Activated effector memory CD4-positive, alpha-beta T cell treated with anti-CD3 and anti-CD28 coated beads, Interleukin-2, amount 50 U/mL, for 16 hours (primary cell): ENCODE data around the gene TMEM175.

Source experiments
- DNase-seq: peaks from one replicate; pipeline ENCODE4 v3.0.0-alpha.2; 2020

TMEM175 gene

DNA sequence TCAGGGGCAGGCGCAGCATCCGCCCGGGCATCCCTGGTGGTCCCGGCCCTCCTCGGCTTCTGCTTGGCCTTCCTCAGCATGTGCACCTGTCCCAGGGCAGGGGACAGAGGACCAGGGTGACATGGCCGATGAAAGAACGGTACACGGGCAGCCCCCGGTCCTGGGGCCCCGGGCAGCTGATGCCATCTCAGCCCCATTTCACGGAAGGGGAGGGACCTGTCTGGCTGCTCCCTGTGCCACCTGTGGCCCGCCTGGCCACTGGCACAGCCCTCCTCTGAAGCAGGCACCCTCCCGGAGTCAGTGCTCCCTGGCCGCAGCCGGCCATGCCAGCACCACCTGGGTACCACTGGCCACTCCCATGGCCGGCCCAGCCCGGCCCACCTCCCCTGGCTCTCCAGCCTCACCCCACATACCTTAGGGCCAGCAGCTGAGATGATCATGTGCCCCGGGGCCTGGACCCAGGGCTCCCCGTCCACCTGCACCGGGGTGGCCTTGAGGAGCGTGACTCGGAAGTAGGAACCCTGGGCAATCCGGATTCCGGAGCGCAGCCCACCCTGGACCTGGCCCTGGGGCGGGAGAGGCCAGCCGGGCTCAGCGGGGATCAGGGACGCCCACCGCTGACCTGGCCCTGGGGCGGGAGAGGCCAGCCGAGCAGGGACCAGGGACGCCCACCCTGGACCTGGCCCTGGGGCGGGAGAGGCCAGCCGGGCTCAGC lies 28.5 kb downstream of the TMEM175 start:
- no peak for DNase-seq

DNA sequence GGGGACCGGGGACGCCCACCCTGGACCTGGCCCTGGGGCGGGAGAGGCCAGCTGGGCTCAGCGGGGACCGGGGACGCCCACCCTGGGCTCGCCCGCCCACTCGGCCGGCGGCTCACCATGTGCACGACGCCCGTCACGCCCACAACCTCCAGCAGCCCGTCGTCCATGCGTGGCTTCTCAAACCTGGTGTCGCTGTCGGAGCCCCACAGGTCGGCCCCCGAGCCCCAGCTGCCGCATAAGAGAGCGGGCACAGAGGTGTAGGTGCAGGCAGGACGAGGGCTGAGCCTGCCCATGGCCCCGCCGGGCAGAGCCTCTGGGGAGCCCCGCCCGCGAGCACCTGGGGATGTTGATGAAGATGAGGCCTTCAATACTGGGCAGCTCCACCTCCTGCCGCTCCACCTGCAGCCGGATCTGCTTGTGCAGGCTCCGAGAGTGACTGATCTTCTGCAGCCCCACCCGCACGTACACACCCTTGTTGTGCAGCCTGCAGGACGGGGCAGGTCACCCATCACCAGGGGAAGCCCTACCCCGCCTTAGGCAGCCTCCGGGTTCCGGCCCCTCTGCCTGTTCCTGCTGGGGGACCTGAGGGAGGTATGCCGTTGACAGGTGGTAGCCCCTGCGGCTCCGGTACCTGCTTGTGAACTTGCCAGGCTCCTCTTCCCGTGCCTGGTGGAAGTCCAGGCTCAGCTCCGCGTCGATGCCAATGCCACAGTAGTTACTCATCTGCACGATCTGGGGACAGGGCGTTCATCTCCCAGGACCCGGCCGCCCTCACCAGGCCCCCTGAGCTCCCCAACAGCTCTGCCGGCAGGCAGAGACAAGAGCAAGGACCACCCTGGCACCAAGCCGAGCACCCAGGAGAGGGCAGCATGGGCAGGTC lies 29.3 kb downstream of the TMEM175 start:
- no peak for DNase-seq

DNA sequence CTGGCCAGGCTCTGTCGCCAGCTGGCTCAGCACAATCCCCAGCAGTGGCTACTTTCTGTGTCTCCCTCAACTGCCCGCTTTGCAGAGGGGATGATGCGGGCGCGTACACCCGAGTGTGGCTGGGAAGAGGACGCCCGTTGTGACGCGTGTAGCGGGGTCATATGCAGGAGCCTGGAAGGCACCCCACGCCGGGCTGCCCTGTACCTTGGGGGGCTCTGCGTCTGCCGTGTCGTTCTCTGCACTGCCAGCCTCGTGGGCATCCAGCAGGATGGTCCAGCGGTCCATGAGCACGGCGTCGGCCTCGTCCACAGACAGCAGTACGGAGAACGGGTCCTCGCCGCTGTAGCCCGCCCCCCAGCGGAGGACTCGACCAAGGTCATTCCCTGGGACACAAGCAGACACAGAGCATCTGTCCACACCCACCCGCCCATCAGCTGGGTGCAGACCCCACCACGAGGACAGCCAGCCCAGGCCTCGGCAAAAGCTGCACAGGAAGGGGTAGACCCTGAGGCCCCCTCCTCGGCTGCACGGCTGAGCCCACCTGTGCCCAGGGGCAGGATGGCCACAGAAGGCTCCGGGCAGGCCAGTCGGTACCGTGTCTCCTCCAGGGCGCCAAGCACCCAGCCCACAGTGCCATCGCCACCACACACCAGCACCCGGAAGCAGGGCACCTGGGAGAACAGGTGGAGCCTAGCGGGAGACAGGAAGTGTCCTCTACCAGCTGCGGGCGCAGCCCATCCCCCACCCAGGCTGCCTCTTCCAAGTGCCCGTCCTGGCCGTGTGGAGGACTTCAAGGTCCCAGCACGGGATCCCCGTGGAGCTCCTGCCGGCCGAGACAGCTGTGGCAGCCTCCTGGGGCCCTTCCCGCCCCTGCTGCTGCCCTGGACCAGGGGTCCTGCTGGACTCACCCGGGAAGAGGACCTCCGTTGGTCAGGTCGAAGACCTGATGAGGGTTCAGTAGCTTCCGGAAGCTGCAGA lies 30.3 kb downstream of the TMEM175 start:
- no peak for DNase-seq

DNA sequence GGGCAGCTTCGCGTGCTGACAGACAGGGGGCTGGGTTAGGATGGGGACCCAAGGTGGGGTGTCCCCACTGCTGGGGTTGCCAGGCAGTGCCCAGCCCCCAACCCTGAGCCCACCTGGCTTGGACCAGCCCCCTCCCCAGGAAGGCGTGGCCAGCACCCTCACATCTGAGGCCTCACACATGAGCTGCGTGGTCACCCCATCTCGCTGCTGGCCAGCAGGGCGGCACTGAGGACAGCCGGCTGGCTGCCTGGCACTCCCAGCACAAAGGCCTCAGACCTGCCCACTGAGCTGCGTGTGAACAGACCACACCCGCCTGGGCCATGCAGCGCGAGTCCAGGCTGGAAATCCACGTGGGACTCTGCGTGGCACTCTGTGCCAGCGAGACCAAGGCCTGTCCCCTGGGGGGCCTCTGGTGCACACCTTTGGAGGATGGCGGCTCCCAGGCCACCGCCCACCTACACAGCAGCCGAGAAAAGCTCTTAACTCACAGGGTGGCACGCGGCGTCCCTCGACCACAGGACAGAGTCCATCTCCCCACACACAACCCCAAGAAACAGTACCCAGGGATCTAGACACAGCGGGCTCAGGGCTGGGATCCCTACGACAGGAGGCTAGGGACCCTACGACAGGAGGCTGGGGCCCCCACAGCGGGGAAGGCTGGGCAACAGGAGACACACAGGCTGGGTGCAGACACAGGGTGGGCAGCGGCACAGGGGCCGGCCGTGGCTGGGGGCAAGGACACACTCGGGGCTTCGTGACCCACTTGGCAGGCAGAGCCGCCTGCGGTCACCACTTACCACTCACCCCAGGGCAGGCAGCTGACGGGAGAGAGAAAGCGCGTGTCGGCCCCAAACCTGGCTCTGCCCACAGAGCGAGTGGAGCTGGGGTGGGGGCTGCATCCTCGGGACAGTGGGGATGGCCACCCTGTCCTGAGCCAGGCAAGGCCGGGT lies 31.3 kb downstream of the TMEM175 start:
- no peak for DNase-seq

DNA sequence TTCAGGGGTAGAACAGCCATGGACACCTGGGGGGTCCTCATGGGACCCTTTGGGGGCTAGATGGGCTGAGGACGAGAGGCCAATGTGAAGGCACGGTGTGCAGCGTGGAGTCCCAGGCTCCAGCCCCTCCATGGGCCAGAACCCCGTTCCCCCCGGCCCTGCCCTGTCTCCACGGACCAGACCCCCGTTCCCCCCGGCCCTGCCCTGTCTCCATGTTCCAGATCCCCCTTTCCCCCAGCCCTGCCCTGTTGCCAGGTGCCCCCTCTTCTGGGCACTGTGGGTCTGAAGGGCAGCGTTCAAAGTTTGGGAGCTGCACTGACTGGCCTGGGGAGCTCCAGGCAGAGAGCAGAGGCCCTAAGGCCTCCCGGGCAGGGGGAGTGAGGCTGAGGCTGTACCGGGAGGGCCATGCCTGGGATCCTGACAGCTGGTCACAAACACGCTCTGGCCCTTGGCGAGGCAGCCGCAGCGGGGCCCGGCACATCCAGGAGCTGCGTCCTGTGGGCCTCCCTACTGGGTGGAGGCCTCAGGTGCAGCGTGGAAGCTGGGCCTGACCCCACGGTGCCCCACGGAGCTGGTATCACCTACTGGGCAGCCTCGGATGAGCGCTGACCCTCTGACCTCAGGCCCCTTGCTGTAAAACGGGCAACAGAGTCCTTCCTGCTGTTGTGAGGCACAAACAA lies 32.2 kb downstream of the TMEM175 start:
- DNase-seq, result no peak

DNA sequence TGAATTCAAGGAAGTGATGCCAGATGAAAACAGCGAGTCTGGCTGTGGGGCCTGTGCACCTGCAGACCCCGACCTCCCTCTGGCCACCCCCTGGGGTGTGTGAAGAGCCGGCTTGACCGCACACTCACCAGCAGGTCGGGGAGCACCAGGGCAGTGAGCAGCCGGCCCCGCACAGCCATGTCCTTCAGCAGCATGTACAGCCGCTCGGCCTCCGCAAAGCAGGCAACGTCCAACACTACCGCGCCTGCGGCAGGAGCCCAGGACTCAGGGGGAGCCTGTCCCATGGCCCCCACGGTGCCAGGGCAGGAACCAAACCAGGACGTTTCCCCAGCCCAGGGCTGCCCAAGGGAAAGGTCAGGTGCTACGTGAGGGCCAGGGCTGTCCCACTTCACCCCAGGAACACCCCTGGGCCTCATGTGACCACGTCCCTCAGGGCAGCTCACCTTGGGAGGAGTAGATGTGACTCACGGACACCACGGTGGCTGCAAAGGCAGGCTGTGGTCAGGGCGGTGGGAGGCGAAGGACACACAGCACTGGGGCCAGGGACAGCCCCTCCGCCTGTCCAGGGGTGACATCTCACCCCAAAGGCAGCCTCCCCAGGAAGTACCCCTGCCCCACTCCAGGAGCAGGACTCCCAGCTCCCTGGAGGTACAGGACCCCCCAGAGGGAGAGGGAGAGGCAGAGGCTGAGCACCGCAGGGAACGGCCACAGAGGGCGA lies 32.9 kb downstream of the TMEM175 start:
- peak; percentile 60 for DNase-seq

DNA sequence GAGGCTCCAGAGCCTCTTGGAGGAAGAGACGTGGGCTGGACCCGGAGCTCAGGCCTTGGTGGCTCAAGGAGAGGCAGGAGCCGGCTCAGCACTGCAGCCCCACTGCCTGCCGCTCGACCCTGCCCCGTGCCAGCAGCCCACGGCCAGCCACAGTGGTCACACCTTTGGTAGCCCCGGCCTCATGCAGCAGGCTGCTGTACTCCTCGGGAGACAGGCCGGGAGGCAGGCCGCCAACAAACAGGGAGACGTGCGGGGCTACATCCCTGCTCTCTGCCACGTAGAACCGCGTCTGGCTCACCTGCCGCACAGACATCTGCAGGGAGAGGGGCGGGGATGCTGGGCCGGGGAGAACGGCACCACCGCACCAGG lies 33.5 kb downstream of the TMEM175 start:
- DNase-seq, result no peak

DNA sequence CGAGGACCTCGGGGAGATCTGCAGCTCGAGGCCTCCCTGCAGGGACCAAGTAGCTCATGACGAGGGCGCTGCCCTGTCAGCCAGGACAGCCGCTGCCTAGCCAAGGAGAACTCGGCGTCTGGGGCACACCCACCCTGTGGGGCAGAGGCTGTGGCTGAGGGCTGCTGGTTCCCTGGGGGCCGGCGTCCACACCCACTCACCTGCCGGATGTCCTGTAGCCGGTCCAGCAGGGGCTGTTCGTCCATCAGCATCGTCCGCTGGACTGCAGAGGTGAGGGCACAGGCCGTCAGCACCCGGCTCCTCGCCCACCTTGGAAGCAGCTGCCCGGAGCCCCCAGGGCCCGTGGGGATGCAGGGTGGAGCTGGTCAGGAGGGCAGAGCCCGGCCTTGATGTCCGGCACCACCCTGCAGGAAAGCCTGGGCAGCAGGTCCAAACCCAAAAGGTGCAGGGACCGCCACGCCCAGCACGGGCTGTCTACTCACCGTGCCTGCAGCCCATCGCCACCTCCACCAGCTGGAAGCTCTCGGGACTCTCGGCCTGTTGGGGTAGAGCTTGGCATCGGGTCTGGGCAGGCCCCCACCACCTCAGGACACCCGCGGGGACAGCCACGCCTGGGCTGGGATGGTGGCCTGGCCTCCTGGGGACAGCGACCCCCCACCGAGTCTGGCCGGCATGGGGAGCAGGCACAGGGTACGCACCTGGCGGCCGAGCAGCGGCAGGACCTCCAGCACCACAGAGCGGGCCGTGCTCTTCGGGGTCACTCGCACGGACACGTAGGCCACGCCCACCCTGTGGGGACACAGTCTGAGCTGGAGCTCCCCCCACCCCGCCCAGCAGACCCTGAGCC lies 34.2 kb downstream of the TMEM175 start:
- no peak for DNase-seq

DNA sequence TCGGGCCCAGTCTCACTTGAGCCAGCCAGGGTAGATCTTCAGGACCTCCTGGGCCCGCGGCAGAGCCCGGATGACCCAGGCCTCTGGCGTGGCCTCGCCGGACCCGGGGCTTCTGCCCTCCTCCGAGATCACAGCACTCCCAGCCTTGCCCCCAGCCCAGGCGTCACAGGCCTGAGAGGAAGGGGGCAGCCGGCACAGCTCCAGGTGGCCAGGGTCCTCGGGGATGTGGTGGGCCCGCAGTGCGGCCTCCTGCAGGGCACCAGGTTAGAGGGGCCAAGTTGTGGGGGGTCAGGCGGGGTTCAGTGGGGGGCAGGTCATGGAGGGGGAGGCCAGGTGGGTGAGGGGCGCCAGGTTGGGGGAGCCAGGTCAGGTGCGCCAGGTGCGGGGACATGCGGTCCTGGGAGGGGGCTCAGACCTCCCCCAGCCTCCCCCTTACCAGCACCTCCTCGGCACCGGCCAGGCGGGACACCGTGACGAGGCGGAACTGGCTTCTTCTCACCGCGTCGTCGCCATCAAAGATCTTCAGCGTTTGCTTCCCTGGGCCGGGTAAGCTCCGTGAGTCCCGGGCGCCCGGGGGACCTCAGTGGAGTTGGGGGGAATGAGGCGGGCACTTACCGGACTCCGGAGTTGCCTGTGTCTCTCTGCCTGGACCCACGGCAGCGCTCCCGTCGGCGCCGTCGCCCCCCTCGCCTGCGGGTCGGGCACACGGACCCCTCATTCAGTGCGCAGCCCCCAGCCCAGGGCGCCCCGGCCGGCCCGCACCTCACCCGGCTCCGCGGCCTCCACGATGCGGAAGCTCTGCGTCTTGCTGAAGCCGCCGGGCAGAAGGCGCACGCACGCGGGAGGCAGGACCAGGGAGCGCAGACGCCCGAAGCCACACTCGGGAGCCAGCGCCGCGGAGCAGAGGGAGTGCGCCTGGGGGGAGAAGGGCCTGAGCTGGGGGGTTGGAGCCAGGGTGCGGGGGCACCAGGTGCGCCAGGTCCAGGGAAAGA lies 35.1 kb downstream of the TMEM175 start:
- no peak for DNase-seq

DNA sequence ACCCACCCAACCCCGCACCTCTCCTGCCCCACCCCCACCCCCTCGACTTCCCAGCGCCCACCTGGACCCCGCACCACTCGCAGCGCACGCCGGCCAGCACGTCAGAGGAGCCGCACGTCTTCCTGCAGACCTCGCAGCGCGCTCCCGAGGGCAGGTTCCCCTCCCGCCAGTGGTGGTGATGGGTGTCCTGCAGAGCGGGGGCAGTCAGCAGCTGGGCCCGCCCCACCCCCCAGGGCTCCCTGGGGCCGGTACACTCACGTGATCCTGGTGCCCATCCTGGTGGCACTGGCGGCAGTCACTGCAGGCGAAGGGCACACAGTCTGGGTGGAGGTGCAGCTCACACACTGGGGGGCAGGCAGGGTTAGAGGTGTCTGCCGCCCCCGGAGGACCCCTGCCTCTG lies 36.0 kb downstream of the TMEM175 start:
- DNase-seq, result no peak

DNA sequence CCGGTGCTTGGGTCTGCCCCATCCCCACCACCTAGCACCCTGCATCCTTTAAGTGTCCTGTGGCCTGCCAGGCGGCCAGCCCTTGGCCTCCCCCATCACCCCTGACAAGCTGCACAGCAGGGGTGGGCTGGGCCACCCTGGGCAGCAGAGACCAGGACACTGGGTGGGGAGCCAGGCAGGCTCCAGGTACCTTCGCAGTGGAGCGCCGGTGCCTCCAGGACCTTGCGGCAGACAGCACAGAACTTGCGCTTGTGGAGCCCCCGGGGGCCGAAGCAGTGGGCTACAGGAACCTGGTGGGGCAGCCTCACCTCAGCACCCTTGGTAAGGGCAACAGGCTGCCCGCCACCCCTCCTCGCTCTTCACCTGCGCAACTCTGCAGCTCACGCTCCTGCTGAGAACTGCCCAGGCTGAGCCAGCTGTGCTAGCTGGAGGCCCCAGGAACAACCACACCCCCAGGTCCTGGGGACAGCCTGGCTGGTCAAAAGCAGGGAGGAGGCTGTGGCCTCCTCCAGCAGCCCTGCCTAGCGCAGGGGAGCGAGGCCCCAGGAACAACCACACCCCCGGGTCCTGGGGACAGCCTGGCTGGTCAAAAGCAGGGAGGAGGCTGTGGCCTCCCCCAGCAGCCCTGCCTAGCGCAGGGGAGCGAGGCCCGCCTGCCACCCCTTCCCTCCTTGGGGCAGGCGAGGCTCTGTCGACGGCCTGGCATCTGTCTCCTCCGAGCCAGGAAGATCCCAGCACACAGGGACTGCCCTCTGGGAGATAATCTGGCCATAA lies 36.5 kb downstream of the TMEM175 start:
- DNase-seq, result no peak

DNA sequence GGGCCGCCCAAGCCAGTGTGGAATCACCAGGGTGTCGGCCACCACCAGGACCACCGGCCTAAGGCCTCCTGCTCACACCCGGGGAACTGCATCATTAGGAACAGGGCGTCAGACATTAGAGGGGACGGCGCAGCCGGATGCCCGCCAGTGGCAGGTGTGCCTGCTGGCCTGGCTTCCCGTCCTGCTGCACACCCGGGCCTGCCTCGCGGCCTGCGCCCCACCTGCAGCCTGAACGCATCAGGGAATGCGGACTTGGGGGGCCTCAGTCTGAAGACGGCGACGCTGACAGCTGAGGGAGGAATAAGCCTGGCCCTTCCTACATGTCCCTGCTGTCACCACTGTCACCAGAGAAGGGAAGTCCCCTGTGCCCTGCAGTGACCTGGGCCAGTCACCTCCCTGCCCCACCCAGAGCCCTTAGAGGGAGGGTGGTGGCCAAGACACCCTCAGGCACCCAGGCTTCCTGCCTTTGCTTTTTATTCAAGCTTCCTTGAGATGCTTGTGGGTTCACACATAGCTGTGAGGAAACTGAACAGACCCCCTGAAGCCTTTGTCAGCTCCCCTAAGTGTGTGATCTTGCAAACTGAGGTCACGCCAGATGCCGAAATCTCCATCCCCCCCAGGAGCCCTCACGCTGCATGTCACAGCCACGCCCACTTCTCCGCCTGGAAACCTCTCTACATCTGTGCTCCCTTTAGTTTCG lies 37.9 kb downstream of the TMEM175 start:
- no peak for DNase-seq

DNA sequence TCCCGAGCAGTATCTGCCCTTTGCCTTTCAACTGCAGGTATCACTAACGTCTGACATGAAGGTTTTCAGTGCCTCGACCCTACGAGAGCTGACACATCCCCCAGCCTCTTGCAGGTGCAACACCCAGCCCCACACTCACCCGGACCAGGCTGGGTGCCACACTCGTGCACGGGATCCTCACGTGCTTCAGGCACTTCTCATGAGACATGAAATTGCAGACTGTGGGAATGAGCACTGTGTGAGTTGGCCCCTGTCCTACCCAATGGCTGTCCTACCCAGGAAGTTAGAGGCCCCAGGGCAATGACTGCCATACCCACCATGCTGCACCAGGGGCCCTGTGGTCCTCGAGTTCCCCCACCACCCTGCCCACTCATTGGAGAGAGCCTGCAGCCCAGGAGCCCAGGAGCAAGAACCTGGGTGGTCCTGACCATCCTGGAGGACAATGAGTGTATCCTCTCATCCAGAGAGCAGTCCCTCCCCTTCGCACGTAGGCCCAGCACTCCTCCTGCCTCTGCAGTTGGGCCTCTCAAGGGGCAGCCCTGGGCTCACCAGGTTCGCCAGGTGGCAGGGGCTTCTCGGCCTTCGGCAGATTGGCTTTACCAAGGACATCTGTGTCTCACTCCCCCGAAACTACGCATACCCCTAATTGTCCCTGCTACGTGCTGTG lies 38.7 kb downstream of the TMEM175 start:
- no peak for DNase-seq

DNA sequence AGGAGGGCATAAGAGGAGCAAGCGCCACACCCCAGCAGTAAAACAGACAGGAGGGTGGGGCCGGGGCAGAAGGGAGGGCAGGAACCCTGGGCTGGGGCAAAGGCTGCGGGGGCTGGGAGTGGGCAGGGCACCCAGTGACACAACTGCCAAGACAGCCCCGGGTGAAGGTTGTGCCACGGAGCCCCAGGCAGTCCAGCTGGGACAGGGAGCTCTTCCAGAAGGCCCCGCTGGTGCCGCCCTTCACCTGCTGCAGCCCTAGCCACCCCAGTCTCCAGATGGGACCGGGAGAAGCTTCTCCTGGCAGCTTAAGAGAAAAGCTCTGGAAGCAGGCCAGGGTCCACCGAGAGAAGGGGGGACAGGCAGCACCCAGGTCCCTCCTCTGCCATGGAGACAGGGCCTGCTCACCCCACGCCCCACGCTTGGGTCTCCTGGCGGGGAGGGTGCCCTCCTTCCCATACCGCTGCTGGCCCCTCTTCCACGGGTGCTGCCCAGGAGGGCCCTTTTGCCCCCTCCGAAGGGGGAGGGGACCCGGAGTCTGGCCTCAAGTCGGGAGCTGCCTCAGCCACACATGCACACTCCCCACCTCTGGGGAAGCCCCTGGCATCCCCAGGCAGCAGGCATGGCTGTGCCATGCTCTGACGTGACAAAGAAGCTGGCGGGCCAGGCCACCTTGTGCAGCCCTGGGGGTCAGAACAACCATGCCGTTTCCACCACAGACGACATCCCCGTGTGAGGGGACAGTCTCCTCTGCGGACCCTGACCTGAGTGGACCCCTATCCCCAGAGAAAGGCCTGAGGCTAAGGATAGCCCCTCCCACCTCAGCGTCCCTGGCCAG lies 39.6 kb downstream of the TMEM175 start:
- DNase-seq, result no peak

DNA sequence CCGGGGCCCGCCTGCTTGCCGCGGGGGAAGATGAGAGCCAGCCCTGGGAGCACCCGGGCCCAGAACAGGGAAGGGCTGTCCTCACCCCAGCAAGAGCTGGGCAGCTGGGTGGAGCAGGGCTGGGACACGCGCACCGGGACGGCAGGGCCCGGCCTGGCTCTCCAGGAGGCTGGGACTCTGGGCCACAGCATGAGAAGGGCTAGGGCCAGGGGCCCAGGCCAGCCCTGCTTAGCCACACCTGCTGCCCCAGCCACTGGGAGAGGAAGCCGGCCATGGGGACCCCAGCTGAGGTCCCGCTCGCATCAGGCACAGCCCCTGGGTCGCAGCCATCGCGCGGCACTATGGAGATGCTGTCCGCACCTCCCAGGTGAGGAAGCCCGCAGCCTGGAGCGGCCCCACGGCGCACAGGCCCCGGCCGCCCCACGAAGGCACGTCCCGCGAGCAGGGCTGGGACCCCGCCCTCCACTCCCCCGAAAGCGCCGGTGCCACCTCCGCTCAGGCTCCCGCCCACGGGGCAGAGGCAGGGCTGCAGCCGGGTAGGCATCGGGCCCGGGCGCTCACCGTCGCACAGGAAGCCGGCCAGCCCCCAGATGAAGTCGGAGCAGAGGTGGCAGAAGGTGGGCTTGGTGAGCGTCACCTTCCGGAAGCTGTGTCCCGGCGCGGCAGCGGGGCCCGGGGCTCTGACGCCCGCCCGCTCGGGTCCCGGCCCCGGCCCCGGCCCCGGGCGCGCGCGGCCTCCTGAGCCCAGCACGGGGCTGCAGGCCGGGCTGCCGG lies 40.6 kb downstream of the TMEM175 start:
- peak; percentile 87 for DNase-seq
